HL-60 (cell line): ENCODE results near the gene CFAP92.

ENCODE experiments used
- DNase-seq, 2 experiments: peaks; one replicate each; pipeline ENCODE4 v3.0.0-alpha.2; 2010 to 2020; ENCODE audit warnings: low read depth in 1 of 2, low spot score in 1 of 2
- H3K27ac ChIP-seq: fragments of 250-450 bp; sonication (Bioruptor Pico); replicated peaks from 2 replicates; pipeline ENCODE4 v1.5.1; 2020; ENCODE audit warnings: mild to moderate bottlenecking, moderate library complexity
- H3K27me3 ChIP-seq: fragments of 250-450 bp; sonication (Bioruptor Pico); 2 replicates; pipeline ENCODE4 v1.5.1; 2021; ENCODE audit warnings: mild to moderate bottlenecking, moderate library complexity; ENCODE audit not compliant: insufficient read depth, poor library complexity, severe bottlenecking
- H3K4me3 ChIP-seq: replicated peaks from 2 replicates; pipeline ENCODE4 v1.5.1; 2011; ENCODE audit warnings: mild to moderate bottlenecking, control low read depth, low read length; ENCODE audit not compliant: insufficient read depth
- GABPA ChIP-seq: IDR thresholded peaks from 2 replicates; pipeline ENCODE4 v1.6.1; 2012; ENCODE audit warnings: low read depth
- POLR2AphosphoS5 ChIP-seq: IDR thresholded peaks from 2 replicates; pipeline ENCODE4 v1.6.1; 2012; ENCODE audit warnings: low read depth
- SPI1 ChIP-seq: IDR thresholded peaks from 2 replicates; pipeline ENCODE4 v1.6.1; 2012; ENCODE audit warnings: low read depth, mild to moderate bottlenecking, borderline replicate concordance
- TF ChIP-seq, protein P1 (sequence below): IDR thresholded peaks from one replicate; pipeline ENCODE4 v1.5.1; 2011; ENCODE audit warnings: low read length, control low read depth, inconsistent platforms; ENCODE audit not compliant: insufficient read depth
- TF ChIP-seq, protein P2 (sequence below): IDR thresholded peaks from 2 replicates; pipeline ENCODE4 v1.6.1; 2012; ENCODE audit warnings: low read depth; ENCODE audit not compliant: insufficient replicate concordance

The CFAP92 gene

DNA sequence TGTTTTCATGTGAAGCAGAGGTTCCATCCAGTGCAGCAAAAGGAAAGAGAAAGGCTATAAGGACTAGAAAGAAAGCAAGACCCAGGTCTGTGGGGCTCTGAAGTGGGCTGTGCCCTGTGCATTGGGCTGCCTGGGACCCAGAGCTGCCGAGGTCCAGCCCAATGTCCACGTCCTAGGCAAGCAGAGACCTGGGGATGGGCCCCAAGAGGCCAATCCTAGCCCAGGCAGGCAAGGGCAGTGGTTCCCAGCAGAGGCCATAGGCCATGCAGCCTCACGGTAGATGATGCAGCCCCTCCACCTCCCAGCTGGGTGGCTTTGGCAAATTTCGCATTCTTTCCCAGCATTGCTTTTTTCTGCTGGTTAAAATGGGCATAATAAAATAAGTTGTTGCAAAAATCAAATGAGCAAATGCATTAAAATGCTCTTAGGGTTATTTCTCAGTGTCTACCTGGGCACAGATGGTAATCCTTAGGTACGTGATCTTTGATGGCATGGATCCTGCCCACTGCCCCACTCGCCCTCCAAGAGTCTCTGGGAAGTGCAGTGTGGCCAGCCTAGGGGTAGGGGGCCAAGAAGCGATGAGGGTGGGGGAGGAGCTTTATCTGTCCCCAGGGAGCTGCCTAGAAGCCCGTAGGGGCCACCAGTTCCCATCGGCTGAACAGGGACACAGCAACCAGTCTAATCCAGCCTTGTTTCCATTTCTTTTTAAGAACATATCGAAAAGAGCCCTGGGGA, 44.4 kb upstream of the CFAP92 start:
- Histone ChIP-seq H3K27me3 (no peaks in the 10 kb centered on the region), H3K4me3 (no peak overlapping the region), H3K27ac (no peak overlapping the region)
- TF ChIP-seq, protein P1, sequence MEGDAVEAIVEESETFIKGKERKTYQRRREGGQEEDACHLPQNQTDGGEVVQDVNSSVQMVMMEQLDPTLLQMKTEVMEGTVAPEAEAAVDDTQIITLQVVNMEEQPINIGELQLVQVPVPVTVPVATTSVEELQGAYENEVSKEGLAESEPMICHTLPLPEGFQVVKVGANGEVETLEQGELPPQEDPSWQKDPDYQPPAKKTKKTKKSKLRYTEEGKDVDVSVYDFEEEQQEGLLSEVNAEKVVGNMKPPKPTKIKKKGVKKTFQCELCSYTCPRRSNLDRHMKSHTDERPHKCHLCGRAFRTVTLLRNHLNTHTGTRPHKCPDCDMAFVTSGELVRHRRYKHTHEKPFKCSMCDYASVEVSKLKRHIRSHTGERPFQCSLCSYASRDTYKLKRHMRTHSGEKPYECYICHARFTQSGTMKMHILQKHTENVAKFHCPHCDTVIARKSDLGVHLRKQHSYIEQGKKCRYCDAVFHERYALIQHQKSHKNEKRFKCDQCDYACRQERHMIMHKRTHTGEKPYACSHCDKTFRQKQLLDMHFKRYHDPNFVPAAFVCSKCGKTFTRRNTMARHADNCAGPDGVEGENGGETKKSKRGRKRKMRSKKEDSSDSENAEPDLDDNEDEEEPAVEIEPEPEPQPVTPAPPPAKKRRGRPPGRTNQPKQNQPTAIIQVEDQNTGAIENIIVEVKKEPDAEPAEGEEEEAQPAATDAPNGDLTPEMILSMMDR: no peak
- TF ChIP-seq SPI1 (no peak), GABPA (no peak), POLR2AphosphoS5 (no peak)
- TF ChIP-seq, protein P2, sequence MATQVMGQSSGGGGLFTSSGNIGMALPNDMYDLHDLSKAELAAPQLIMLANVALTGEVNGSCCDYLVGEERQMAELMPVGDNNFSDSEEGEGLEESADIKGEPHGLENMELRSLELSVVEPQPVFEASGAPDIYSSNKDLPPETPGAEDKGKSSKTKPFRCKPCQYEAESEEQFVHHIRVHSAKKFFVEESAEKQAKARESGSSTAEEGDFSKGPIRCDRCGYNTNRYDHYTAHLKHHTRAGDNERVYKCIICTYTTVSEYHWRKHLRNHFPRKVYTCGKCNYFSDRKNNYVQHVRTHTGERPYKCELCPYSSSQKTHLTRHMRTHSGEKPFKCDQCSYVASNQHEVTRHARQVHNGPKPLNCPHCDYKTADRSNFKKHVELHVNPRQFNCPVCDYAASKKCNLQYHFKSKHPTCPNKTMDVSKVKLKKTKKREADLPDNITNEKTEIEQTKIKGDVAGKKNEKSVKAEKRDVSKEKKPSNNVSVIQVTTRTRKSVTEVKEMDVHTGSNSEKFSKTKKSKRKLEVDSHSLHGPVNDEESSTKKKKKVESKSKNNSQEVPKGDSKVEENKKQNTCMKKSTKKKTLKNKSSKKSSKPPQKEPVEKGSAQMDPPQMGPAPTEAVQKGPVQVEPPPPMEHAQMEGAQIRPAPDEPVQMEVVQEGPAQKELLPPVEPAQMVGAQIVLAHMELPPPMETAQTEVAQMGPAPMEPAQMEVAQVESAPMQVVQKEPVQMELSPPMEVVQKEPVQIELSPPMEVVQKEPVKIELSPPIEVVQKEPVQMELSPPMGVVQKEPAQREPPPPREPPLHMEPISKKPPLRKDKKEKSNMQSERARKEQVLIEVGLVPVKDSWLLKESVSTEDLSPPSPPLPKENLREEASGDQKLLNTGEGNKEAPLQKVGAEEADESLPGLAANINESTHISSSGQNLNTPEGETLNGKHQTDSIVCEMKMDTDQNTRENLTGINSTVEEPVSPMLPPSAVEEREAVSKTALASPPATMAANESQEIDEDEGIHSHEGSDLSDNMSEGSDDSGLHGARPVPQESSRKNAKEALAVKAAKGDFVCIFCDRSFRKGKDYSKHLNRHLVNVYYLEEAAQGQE: no peak
- no peak for DNase-seq

- DNase-seq: no peak
- TF ChIP-seq, protein P1: no peak
- TF ChIP-seq GABPA (no peak), POLR2AphosphoS5 (no peak), SPI1 (no peak)
- TF ChIP-seq, protein P2: no peak
- H3K27me3 ChIP-seq: no peaks in the 10 kb centered on the region
- no peak overlapping the region for H3K27ac ChIP-seq
- H3K4me3 ChIP-seq: no peak overlapping the region
Observed at GRCh38 chr3:129037093-129037419, 43.2 kb upstream of the CFAP92 start.

- TF ChIP-seq GABPA (no peak), SPI1 (no peak), POLR2AphosphoS5 (no peak)
- TF ChIP-seq, protein P1: no peak
- TF ChIP-seq, protein P2: no peak
- H3K4me3 ChIP-seq: no peak overlapping the region
- DNase-seq: no peak
- no peaks in the 10 kb centered on the region for H3K27me3 ChIP-seq
- no peak overlapping the region for H3K27ac ChIP-seq
Observed at GRCh38 chr3:129036222-129037092, 42.6 kb upstream of the CFAP92 start.
